HK-2 (cell line): Measurements from ENCODE around the gene LACC1.

ENCODE experiments used
- DNase-seq: peaks from one replicate; pipeline ENCODE4 v3.0.0-alpha.2; 2018; ENCODE audit not compliant: unreplicated experiment

Gene LACC1

GRCh38 chr13:43884222-43884621 lies 4.5 kb downstream of the LACC1 start:
- DNase-seq = no peak

DNA sequence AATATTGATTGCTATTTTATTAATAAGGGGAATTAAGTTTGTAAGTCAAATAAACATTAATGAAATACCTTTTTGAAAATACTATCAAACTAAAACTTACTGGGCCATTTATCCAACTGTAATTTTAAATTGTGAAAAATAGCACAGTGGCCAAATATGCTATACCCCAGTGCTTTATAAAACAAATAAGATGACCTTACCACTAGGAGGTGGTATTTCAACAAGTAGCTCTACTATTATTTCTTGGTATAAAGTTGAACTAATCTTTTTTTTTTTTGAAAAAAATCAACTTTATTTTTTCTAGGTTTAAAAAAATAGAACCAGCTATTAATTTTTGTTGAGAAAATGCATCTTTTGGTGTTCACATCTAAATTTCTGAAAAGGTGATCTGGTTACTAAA lies 14.7 kb downstream of the LACC1 start:
- no peak for DNase-seq

DNA sequence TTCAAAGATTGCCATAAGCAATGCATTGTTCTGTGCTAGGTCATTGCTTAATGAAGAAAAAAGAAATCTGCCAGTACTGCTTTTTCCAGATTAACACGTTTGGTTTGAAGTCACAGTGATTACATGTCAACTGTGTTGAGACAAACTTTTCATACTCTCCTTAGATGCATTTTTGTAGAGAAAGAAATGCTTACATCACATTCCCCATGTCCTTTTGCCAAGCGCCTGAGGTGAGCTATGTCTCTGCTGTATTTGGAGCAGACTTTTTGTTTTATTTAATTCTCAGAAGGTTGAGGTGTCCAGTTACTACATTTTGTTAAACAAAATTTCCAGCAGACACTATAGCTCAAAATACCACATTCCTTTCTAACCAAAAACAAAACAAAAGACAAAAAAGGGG lies 16.2 kb downstream of the LACC1 start:
- no peak for DNase-seq

DNA sequence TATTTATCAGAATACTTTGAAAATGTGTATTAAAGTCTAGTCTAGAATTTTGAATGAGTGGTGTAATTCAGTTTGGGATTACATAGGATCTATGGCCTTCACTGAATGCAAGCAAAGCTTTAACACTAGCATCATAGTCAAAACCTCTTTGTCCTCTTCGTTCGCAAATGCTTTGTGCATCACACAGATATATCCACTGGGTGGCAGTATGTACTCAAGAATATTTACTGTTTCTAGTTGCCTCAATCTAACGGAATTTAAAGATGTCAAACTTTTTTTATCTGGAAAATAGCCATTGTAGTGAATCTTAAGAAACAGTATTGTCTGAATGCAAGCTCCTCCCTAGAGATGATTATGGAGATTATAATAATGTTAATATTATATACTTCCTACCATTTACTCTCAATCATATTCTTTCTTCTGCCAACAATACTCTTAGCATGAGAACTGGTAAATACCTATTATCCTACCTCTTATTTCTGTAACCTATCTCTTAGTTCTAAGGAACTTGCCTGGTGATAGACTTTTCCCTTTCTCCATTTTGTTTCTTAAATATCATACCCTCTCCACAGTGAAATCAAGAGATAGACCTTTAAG lies 25.8 kb downstream of the LACC1 start:
- DNase-seq = no peak

- DNase-seq = no peak
These were observed 28.7 kb downstream of the LACC1 start for GRCh38 chr13:43908156-43909126.

- no peak for DNase-seq
These were observed 31.2 kb downstream of the LACC1 start for GRCh38 chr13:43910856-43911255.

- DNase-seq = no peak
These were observed 31.6 kb downstream of the LACC1 start for GRCh38 chr13:43911278-43911677.

DNA sequence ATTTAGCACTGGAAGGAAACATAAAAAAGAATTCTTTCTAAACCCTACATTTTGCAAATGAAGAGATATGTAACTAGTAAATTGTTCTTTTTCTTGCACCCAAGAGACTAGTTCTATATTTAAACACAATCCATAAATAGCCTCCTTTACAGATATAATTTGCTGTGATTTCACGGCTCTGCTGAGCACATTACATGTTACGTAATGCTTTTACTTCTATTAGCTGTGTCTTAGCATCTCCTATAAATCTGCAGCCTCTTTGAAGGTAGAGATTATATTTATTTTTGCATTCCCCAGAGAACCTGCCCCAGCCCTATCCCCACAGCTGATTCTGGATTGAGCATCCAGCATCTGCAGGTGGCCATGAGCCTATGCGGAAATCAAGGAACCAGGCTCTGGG lies 32.2 kb downstream of the LACC1 start:
- no peak for DNase-seq

DNA sequence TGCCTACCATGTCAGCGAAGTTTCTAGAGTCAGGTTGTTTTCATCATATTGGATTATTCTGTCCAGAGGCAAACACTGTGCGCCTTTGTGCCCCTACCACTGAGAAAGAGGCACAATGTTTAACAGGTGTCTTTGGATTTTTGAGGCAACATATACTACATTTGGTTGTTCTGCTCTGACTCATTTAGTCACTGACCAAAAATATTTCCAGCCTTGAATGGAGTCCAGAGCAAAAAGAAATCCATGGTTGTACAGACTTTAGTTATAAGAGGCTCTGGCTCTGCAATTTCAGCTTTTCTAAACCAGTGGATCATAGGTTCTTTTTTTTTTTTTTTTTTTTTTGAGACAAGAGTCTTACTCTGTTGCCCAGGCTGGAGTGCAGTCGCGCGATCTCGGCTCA lies 35.7 kb downstream of the LACC1 start:
- no peak for DNase-seq

DNA sequence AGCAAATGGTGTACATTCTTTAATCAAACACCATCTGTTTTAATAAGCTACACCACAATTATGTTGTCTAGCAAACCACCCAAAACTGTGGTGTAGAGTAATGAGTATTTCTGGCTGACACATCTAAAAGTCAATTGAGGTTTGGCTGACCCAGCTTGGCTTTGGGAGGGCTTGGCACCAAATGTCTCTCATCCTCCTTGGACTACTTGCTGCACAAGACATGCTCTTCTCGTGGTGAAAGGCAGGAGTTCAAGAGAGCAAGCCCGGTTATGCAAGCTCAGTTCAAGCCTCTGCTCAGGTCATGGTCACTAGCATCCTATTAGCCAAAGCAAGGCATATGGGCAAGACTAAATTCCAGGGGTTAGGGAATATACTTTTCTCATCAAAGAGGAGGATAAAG lies 37.1 kb downstream of the LACC1 start:
- no peak for DNase-seq

GRCh38 chr13:43918636-43919035 lies 38.9 kb downstream of the LACC1 start:
- no peak for DNase-seq

- no peak for DNase-seq
These were observed 41.4 kb downstream of the LACC1 start for GRCh38 chr13:43920965-43921674.

DNA sequence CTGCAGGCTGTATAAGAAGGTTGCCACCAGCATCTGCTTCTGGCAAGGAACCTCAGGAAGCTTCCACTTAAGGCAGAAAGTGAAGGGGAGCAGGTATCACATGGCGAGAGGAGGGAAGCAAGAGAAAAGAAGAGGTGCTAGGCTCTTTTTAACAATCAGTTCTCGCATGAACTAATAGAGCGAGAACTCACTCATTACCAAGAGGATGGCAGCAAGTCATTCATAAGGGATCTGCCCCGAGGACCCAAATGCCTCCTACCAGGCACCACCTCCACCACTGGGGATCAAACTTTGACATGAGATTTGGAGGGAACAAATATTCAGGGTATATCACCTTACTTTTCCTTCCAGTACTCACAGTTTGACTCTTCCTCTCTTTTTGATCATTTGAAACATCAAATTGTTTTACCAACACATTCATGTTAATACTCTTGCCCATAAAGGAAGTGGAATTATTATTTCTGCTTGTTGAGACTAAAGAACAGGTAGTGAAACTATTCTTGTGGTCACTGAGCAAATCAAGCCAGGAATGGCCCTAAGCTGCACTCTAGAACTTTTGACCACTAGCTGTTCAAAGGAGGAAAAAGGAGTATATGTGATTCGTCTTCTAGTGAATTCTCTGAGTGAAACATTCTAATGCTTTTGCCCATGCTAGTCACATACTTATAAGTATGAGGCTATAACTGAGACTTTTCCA lies 45.0 kb downstream of the LACC1 start:
- DNase-seq = no peak

DNA sequence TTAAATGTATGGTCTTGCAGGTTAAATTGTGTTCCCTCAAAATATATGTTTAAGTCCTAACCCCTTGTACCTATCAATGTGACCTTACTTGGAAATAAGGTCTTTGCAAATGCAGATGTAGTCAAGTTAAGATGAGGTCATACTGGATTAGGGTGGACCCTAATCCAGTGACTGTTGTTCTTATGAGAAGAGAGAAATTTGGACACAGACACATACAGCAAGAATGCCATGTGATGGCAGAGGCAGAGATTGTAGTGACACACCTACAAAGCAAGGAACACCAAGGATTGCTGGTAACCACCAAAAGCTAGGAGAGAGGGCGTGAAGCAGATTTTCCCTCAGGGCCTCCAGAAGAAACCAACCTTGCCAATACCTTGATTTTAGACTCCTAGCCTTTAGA lies 50.2 kb downstream of the LACC1 start:
- DNase-seq = no peak

- DNase-seq = no peak
These were observed 53.7 kb downstream of the LACC1 start for GRCh38 chr13:43933378-43933777.

GRCh38 chr13:43934273-43934672 lies 54.6 kb downstream of the LACC1 start:
- DNase-seq = no peak

- no peak for DNase-seq
These were observed 56.2 kb downstream of the LACC1 start for GRCh38 chr13:43935878-43936277.

DNA sequence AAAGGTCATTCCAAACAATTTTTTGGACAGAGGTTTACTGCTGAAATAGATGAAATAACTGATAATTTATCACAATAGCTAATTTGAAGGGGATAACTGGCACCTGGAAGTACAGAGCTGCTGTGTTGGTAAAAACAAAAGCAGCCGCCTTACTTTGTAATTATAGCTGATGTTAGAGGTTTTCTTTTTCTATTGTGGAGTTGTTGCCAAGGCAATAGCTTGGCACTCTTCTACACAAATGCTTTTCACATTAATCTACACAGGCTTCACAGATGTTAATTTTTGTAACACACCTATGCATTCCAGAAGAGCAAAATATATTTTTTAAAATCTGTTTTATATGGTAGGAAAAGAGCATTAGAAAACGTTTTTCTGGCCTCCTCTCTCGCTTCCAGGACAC lies 56.9 kb downstream of the LACC1 start:
- DNase-seq = no peak

GRCh38 chr13:43937839-43938238 lies 58.1 kb downstream of the LACC1 start:
- no peak for DNase-seq

DNA sequence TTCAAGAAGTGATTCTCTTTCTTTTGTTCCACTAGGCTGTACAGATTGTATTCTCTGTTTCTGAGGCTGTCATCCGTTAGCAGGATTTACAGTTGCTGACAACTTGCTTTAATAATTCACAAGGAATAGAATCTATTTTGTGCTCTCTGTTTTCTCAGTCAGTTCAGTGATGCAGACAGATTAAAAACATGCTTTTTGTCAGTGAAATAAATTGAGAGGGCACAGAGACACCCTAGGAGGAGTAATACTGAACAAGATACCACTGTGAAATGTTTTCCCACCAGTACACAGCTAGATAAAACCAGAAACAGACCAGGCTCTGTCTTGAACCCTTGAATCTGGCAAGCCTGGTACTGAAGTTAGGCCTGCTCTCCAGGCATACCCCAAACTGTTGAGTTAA lies 58.7 kb downstream of the LACC1 start:
- no peak for DNase-seq

GRCh38 chr13:43939086-43939485 lies 59.4 kb downstream of the LACC1 start:
- DNase-seq = no peak

DNA sequence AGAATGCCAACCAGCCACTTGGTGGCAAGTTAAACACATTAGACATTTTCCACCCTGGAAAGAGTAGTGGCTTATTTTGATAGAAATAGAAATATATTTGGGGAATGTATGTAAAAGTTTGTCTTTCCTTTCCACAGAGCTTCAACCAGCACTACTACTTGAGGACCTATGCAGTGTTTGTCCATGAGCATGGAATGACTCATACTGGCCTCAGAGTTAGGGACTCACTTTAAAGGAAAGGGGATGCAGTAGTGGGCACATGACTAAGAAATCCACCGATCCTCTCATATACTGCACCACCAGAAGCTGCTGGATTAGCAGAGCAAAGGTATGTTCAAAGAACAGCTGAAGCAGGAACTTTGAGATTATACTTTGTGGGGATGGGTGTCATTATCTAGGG lies 62.6 kb downstream of the LACC1 start:
- no peak for DNase-seq
